Measurements from ENCODE around the gene EPHA1.

The EPHA1 gene

GRCh38 chr7:143343596-143343995 is 65.1 kb downstream of the EPHA1 start:
- no peak for DNase-seq

- DNase-seq, result no peak
Observed at GRCh38 chr7:143341842-143342241, 66.8 kb downstream of the EPHA1 start.

All from activated CD8-positive, alpha-beta memory T cell treated with anti-CD3 and anti-CD28 coated beads, Interleukin-2, amount 50 U/mL, for 4 hours (primary cell).